H1 (cell line): ENCODE measurements around the gene PDE6D. TPM values are rescaled to one million over a fixed set of nuclear protein-coding genes. Genes with fewer than 3 reads are reported as not detected.

Source experiments
- CTCF ChIA-PET: fragments of 300-600 bp; sonication (Branson Sonifier 250); formaldehyde crosslinking; loops from one replicate; lab custom pipeline; 2021; ENCODE audit not compliant: partially characterized antibody; lab: Charles Lee
- POLR2A ChIA-PET: fragments of 300-600 bp; sonication (Branson Sonifier 250); formaldehyde crosslinking; loops from one replicate; lab custom pipeline; 2021; ENCODE audit warnings: inconsistent platforms; ENCODE audit not compliant: partially characterized antibody; lab: Charles Lee
- DNase-seq, 2 experiments: peaks; one replicate each; pipeline versions ENCODE4 v3.0.0 to v3.0.0-alpha.2; 2010 to 2022; ENCODE audit warnings: low spot score in 2 of 2, low read depth in 1 of 2, mixed read lengths in 1 of 2
- FAIRE-seq: peaks from 2 replicates; lab custom pipeline; 2011; peaks lifted over from hg19 to GRCh38; lab: Jason Lieb, UNC
- H2AFZ ChIP-seq: 2 replicates; pipeline ENCODE4 v1.8.1; 2012; ENCODE audit warnings: low read length, inconsistent platforms
- H2AK5ac ChIP-seq: 2 replicates; pipeline ENCODE4 v1.6.1; 2013; ENCODE audit warnings: low read depth, low read length
- H2BK120ac ChIP-seq: replicated peaks from 2 replicates; pipeline ENCODE3; 2013; ENCODE audit warnings: low read depth, low read length, inconsistent platforms
- H2BK12ac ChIP-seq: 2 replicates; pipeline ENCODE4 v1.6.1; 2013; ENCODE audit warnings: low read depth, low read length
- H2BK15ac ChIP-seq: 2 replicates; pipeline ENCODE4 v1.6.1; 2013; ENCODE audit warnings: low read length
- H2BK20ac ChIP-seq: 2 replicates; pipeline ENCODE4 v1.6.1; 2013; ENCODE audit warnings: low read length
- H2BK5ac ChIP-seq: 2 replicates; pipeline ENCODE4 v1.6.1; 2013; ENCODE audit warnings: low read depth, low read length
- H3K14ac ChIP-seq: 2 replicates; pipeline ENCODE4 v1.6.1; 2013; ENCODE audit warnings: inconsistent platforms; ENCODE audit not compliant: insufficient read length
- H3K18ac ChIP-seq: 2 replicates; pipeline ENCODE4 v1.6.1; 2013; ENCODE audit warnings: low read length; ENCODE audit errors: extremely low read depth
- H3K23ac ChIP-seq: 2 replicates; pipeline ENCODE4 v1.6.1; 2013; ENCODE audit warnings: inconsistent platforms; ENCODE audit not compliant: insufficient read length
- H3K23me2 ChIP-seq: 2 replicates; pipeline ENCODE4 v1.6.1; 2013; ENCODE audit warnings: low read depth, low read length
- H3K27ac ChIP-seq: 2 replicates; pipeline ENCODE4 v1.6.1; 2011; ENCODE audit warnings: low read depth, low read length, inconsistent platforms
- H3K27me3 ChIP-seq, 4 experiments: replicated peaks in 1 of 4; 1 replicate in 1 of 4; 2 replicates in 3 of 4; pipeline versions ENCODE4 v1.6.1 to v1.8.1; 2011 to 2013; ENCODE audit warnings: low read length in 3 of 4, mild to moderate bottlenecking in 3 of 4, inconsistent platforms in 2 of 4, mixed read lengths in 2 of 4, moderate library complexity in 1 of 4; ENCODE audit not compliant: control insufficient read depth in 3 of 4, insufficient read depth in 3 of 4; ENCODE audit errors: extremely low read depth in 1 of 4
- H3K36me3 ChIP-seq, 4 experiments: 2 replicates each; pipeline versions ENCODE4 v1.6.1 to v1.8.1; 2011 to 2013; ENCODE audit warnings: mild to moderate bottlenecking in 4 of 4, low read length in 3 of 4, moderate library complexity in 2 of 4, control low read depth in 1 of 4, inconsistent platforms in 1 of 4; ENCODE audit not compliant: insufficient read depth in 4 of 4, control insufficient read depth in 2 of 4
- H3K4ac ChIP-seq: replicated peaks from 2 replicates; pipeline ENCODE3; 2013; ENCODE audit warnings: low read length, low read depth, mixed read lengths, inconsistent platforms; ENCODE audit not compliant: insufficient read length
- H3K4me1 ChIP-seq, 4 experiments: replicated peaks in 1 of 4; 1 replicate in 1 of 4; 2 replicates in 3 of 4; pipeline versions ENCODE4 v1.6.1 to v1.8.1; 2011 to 2013; ENCODE audit warnings: low read length in 3 of 4, inconsistent platforms in 2 of 4, mixed read lengths in 1 of 4; ENCODE audit not compliant: insufficient read depth in 4 of 4, control insufficient read depth in 3 of 4
- H3K4me2 ChIP-seq, 2 experiments: 2 replicates each; pipeline versions ENCODE4 v1.6.1 to v1.8.1; 2011 to 2013; ENCODE audit warnings: low read depth in 2 of 2, low read length in 2 of 2, control low read depth in 1 of 2, inconsistent platforms in 1 of 2, mild to moderate bottlenecking in 1 of 2; ENCODE audit not compliant: insufficient read depth in 1 of 2
- H3K4me3 ChIP-seq, 4 experiments: fragments of 200-600, 300-600 bp in 1 of 4; sonication (generic), shearing (Covaris generic), sonication (Bioruptor Twin) in 1 of 4; 2 replicates each; pipeline versions ENCODE4 v1.5.1 to v1.8.1; 2011 to 2016; ENCODE audit warnings: low read length in 4 of 4, low read depth in 3 of 4, control low read depth in 2 of 4, inconsistent platforms in 2 of 4, mild to moderate bottlenecking in 2 of 4, mixed read lengths in 1 of 4, moderate library complexity in 1 of 4; ENCODE audit not compliant: insufficient read depth in 2 of 4; ENCODE audit errors: extremely low read depth in 1 of 4
- H3K56ac ChIP-seq: replicated peaks from 2 replicates; pipeline ENCODE3; 2013; ENCODE audit warnings: low read depth, mild to moderate bottlenecking, mixed read lengths, low read length, inconsistent platforms; ENCODE audit not compliant: insufficient read length
- H3K79me1 ChIP-seq: 2 replicates; pipeline ENCODE4 v1.6.1; 2013; ENCODE audit warnings: low read depth, low read length, control low read depth
- H3K79me2 ChIP-seq, 2 experiments: 2 replicates each; pipeline versions ENCODE4 v1.6.1 to v1.8.1; 2012 to 2013; ENCODE audit warnings: low read length in 2 of 2, mild to moderate bottlenecking in 2 of 2, inconsistent platforms in 1 of 2; ENCODE audit not compliant: insufficient read depth in 2 of 2, control insufficient read depth in 1 of 2
- H3K9ac ChIP-seq, 4 experiments: replicated peaks in 1 of 4; 1 replicate in 1 of 4; 2 replicates in 3 of 4; pipeline versions ENCODE4 v1.6.1 to v1.8.1; 2011 to 2013; ENCODE audit warnings: low read depth in 3 of 4, low read length in 3 of 4, control low read depth in 2 of 4, mild to moderate bottlenecking in 2 of 4, moderate library complexity in 2 of 4, inconsistent platforms in 1 of 4; ENCODE audit errors: extremely low read depth in 1 of 4
- H3K9me3 ChIP-seq, 2 experiments: 2 replicates each; pipeline versions ENCODE4 v1.6.1 to v1.8.1; 2012 to 2013; ENCODE audit warnings: mild to moderate bottlenecking in 2 of 2, moderate library complexity in 2 of 2, control low read depth in 1 of 2, inconsistent platforms in 1 of 2, low read depth in 1 of 2, low read length in 1 of 2, mixed read lengths in 1 of 2; ENCODE audit not compliant: insufficient read depth in 2 of 2
- H4K20me1 ChIP-seq, 2 experiments: replicated peaks in 1 of 2; 2 replicates each; pipeline versions ENCODE3 to v1.8.1; 2011 to 2013; ENCODE audit warnings: inconsistent platforms in 2 of 2, low read length in 2 of 2, mild to moderate bottlenecking in 1 of 2; ENCODE audit not compliant: insufficient read depth in 2 of 2, control insufficient read depth in 1 of 2
- H4K5ac ChIP-seq: 2 replicates; pipeline ENCODE4 v1.6.1; 2013; ENCODE audit warnings: low read length, low read depth, mixed read lengths, inconsistent platforms; ENCODE audit not compliant: insufficient read length
- H4K8ac ChIP-seq: 2 replicates; pipeline ENCODE4 v1.8.0; 2013; ENCODE audit warnings: mild to moderate bottlenecking, moderate library complexity, low read length, inconsistent platforms; ENCODE audit not compliant: insufficient read depth; ENCODE audit errors: extremely low read depth
- H4K91ac ChIP-seq: replicated peaks from 2 replicates; pipeline ENCODE3; 2013; ENCODE audit warnings: low read length, mixed read lengths, inconsistent platforms; ENCODE audit not compliant: insufficient read length
- ATF3 ChIP-seq: IDR thresholded peaks from 2 replicates; pipeline ENCODE4 v1.6.1; 2011; ENCODE audit warnings: low read depth, mild to moderate bottlenecking, low read length; ENCODE audit not compliant: insufficient read depth
- BACH1 ChIP-seq: IDR thresholded peaks from 2 replicates; pipeline ENCODE4 v1.6.1; 2012; ENCODE audit warnings: low read length, improper control_type of control experiment
- BCL11A ChIP-seq, 2 experiments: IDR thresholded peaks; one replicate each; pipeline ENCODE4 v1.6.1; 2011; ENCODE audit warnings: low read depth in 2 of 2, low read length in 2 of 2, mild to moderate bottlenecking in 2 of 2
- BRCA1 ChIP-seq: IDR thresholded peaks from 2 replicates; pipeline ENCODE4 v1.6.1; 2012; ENCODE audit warnings: low read depth, low read length, improper control_type of control experiment
- CHD2 ChIP-seq: IDR thresholded peaks from 2 replicates; pipeline ENCODE4 v1.6.1; 2012; ENCODE audit warnings: low read length, improper control_type of control experiment
- FOSL1 ChIP-seq: IDR thresholded peaks from 2 replicates; pipeline ENCODE4 v1.6.1; 2011; ENCODE audit warnings: mild to moderate bottlenecking, low read depth, low read length, moderate library complexity; ENCODE audit not compliant: insufficient read depth
- JUND ChIP-seq: IDR thresholded peaks from 2 replicates; pipeline ENCODE4 v1.6.1; 2011; ENCODE audit warnings: mild to moderate bottlenecking, improper control_type of control experiment, low read length
- KDM1A ChIP-seq: fragments of 200-600, 300-600 bp; sonication (generic); IDR thresholded peaks from 2 replicates; pipeline ENCODE4 v1.7.1; 2016; ENCODE audit warnings: mild to moderate bottlenecking, low read length, borderline replicate concordance
- POLR2AphosphoS5 ChIP-seq: IDR thresholded peaks from 2 replicates; pipeline ENCODE4 v1.6.1; 2011; ENCODE audit warnings: low read depth, low read length
- SIRT6 ChIP-seq: IDR thresholded peaks from one replicate; pipeline ENCODE4 v1.7.1; 2012; ENCODE audit warnings: low read length, inconsistent platforms
- SP2 ChIP-seq: IDR thresholded peaks from 2 replicates; pipeline ENCODE4 v1.6.1; 2012; ENCODE audit warnings: mild to moderate bottlenecking, low read length, inconsistent platforms
- TAF1 ChIP-seq: IDR thresholded peaks from 2 replicates; pipeline ENCODE4 v1.6.1; 2011; ENCODE audit warnings: mild to moderate bottlenecking, low read depth, low read length
- YY1 ChIP-seq: IDR thresholded peaks from 2 replicates; pipeline ENCODE4 v1.6.1; 2011; ENCODE audit warnings: low read depth, mild to moderate bottlenecking, low read length
- ZNF274 ChIP-seq: IDR thresholded peaks from 2 replicates; pipeline ENCODE4 v1.7.0; 2012; ENCODE audit warnings: low read length, borderline replicate concordance; ENCODE audit errors: extremely low read depth
- WGBS, 2 experiments: shearing (Covaris generic) in 1 of 2; methylation state at CpG; one replicate each; pipeline versions ENCODE4 v1.1.6 to v1.1.7; 2013 to 2015; ENCODE audit warnings: low lambda C conversion rate in 2 of 2, mixed read lengths in 2 of 2, inconsistent platforms in 1 of 2, low coverage in 1 of 2, missing lambda C conversion rate in 1 of 2; ENCODE audit not compliant: insufficient replicate concordance in 2 of 2, insufficient coverage in 1 of 2, insufficient read length in 1 of 2; ENCODE audit errors: extremely low coverage in 1 of 2, missing lambda C conversion rate in 1 of 2; 5-methylcytosine and 5-hydroxymethylcytosine counted together
- polyA plus RNA-seq, 7 experiments: library from polyadenylated mRNA; depleted of rRNA in 3 of 7; stranded (reverse) in 5 of 7; unstranded in 2 of 7; fragments of >200 nt in 5 of 7; fragments of 200-250 nt in 2 of 7; gene quantifications; 1 replicate in 5 of 7; 2 replicates in 1 of 7; 4 replicates in 1 of 7; pipeline versions ENCODE4 v1.2.1 to v1.2.3, GENCODE V29; 2011 to 2013; ENCODE audit warnings: missing spikeins in 2 of 7, mixed read lengths in 2 of 7
- total RNA-seq: library from RNA; stranded (reverse); fragmentation: NEBNext Ultra II Directional; extraction: Animal tissue kit (Norgen Biotek cat#: 25700); gene quantifications from 2 replicates; pipeline ENCODE4 v1.2.1, GENCODE V29; 2021

PDE6D gene
- total and polyA plus RNA-seq, 2 of the 8 experiments (the other 6 are each of a cell fraction or from before 2014, with no cell fraction given) = 33.7 to 63.9 TPM

DNA sequence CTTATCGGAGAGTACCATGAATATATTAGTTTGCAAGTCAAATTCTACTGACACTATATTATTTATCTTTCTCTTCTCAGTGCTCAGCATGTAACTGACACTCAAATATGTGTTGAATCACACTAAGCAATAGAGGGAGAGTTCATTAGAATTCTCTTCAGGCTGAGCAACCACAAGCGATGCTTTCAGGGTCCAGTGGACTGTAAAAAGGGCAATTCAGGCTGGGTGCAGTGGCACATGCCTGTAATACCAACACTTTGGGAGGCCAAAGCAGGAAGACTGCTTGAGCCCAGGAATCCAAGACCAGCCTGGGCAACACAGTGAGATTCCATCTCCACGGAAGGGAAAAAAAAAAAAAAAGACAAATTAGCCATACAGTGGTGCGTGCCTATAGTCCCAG is 16.3 kb downstream of the PDE6D start:
- no peak overlapping the region for H4K5ac ChIP-seq
- H3K4me1 ChIP-seq = no peaks in the 10 kb centered on the region; a peak in 1 of 7 replicates
- no peak overlapping the region for H2AFZ ChIP-seq
- no peak overlapping the region for H2BK15ac ChIP-seq
- TF ChIP-seq BACH1 (no peak), SP2 (no peak), ATF3 (no peak), BCL11A (IDR thresholded peaks at IDR 0.05; ENCODE audit: low read depth in 2 of 2, low read length in 2 of 2) (no peak), CHD2 (no peak), TAF1 (no peak), KDM1A (no peak), YY1 (no peak), FOSL1 (no peak), SIRT6 (no peak), JUND (no peak), ZNF274 (no peak), POLR2AphosphoS5 (no peak), BRCA1 (no peak)
- no peaks in the 10 kb centered on the region for H4K20me1 ChIP-seq
- no peaks in the 10 kb centered on the region for H3K27me3 ChIP-seq
- no peaks in the 10 kb centered on the region for H3K9me3 ChIP-seq
- H3K23me2 ChIP-seq = no peaks in the 10 kb centered on the region
- H3K4me2 ChIP-seq = no peak overlapping the region
- H3K18ac ChIP-seq = no peak overlapping the region
- H3K27ac ChIP-seq = no peak overlapping the region
- CTCF ChIA-PET = interaction anchor here (1.0 kb wide), 2 partner anchors 90 to 153 kb away, joined by 3 to 4 read pairs; no protein-coding TSS in a partner anchor
- no peak overlapping the region for H3K14ac ChIP-seq
- POLR2A ChIA-PET = interaction anchor here (0.6 kb wide), 2 partner anchors 15 to 514 kb away, joined by 3 read pairs; no protein-coding TSS in a partner anchor
- DNase-seq (no peak), FAIRE-seq (no peak)
- H3K23ac ChIP-seq = no peak overlapping the region
- no peak overlapping the region for H3K56ac ChIP-seq
- no peak overlapping the region for H4K91ac ChIP-seq
- no peak overlapping the region for H3K9ac ChIP-seq
- H3K4me3 ChIP-seq = no peak overlapping the region
- H3K79me1 ChIP-seq = no peaks in the 10 kb centered on the region; the same call in 1 of the 2 replicates
- H3K79me2 ChIP-seq = no peaks in the 10 kb centered on the region; a peak in 1 of 4 replicates
- H2AK5ac ChIP-seq = no peak overlapping the region
- no peak overlapping the region for H2BK5ac ChIP-seq
- no peak overlapping the region for H2BK120ac ChIP-seq
- H2BK12ac ChIP-seq = no peak overlapping the region
- no peak overlapping the region for H4K8ac ChIP-seq
- no peaks in the 10 kb centered on the region for H3K36me3 ChIP-seq
- H2BK20ac ChIP-seq = no peak overlapping the region
- WGBS, 2 experiments = 90% methylated on average over 3 of the region's 4 CpGs; no CpG with 5 or more reads in 1 of the 2 experiments
- no peak overlapping the region for H3K4ac ChIP-seq
